HUES6 (cell line): ENCODE results near the gene SLC34A3.

Experiments
- H3K27ac ChIP-seq: 2 replicates; pipeline ENCODE4 v1.7.0; 2013; ENCODE audit warnings: low read depth, mild to moderate bottlenecking, low read length, inconsistent platforms
- H3K27me3 ChIP-seq: 2 replicates; pipeline ENCODE4 v1.6.1; 2013; ENCODE audit warnings: low read length; ENCODE audit not compliant: control insufficient read depth, insufficient read depth
- H3K36me3 ChIP-seq: 2 replicates; pipeline ENCODE4 v1.6.1; 2013; ENCODE audit warnings: low read length; ENCODE audit not compliant: control insufficient read depth, insufficient read depth
- H3K4me1 ChIP-seq: 2 replicates; pipeline ENCODE4 v1.6.1; 2013; ENCODE audit warnings: low read length; ENCODE audit not compliant: control insufficient read depth, insufficient read depth
- H3K4me3 ChIP-seq: 2 replicates; pipeline ENCODE4 v1.5.1; 2013; ENCODE audit warnings: low read depth, low read length
- H3K9ac ChIP-seq: one replicate; pipeline ENCODE4 v1.6.1; 2013; ENCODE audit warnings: mild to moderate bottlenecking, low read length
- H3K9me3 ChIP-seq: 2 replicates; pipeline ENCODE4 v1.6.1; 2013; ENCODE audit warnings: low read depth, low read length; ENCODE audit not compliant: control insufficient read depth, insufficient read depth

Gene SLC34A3

DNA sequence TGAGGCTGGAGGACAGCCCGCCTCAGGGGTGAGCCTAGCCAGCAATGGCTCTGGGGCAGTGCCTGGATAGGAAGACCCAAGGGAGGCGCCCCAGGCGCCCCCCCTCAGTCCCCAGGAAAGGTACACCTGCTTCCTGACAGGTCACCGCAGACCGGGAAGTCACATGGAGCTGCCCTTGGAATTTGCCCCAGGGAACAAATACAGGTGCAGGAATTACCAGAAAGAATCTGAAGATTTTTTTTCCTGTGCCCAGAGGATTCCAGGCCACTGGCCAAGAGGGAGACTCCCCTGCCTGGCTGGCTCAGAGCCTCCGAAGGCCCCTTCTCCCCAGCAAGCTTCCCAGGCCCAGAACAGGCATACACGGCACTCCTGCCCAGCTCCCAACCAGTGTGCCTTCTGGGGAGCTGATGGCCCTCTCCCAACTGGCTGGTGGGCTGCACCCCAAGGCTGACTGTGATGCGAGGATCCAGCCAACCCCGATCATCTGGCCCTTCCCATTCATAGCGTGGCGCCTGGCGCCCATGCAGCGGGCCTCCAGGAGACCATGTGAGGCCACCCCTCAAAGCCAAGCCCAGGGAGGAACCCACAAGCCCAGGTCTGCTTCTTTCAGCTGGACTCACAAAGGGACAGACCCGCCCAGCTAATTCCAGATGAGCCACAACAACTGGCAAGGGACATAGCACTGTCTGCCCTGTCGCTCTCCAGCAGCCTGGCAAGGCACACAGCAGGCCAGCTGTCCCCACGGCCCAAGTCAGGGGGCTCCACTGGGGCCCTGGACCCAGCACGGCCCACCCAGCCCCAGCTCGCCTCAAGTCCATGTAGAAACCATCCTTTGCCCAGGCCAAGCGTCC lies 32.4 kb upstream of the SLC34A3 start:
- no peak overlapping the region for H3K27ac ChIP-seq
- no peaks in the 10 kb centered on the region for H3K9me3 ChIP-seq
- H3K4me3 ChIP-seq = peak overlapping the region; percentile 50
- H3K4me1 ChIP-seq = peaks cover 30% of the 10 kb centered on the region
- no peaks in the 10 kb centered on the region for H3K36me3 ChIP-seq
- no peak overlapping the region for H3K9ac ChIP-seq
- H3K27me3 ChIP-seq = no peaks in the 10 kb centered on the region

DNA sequence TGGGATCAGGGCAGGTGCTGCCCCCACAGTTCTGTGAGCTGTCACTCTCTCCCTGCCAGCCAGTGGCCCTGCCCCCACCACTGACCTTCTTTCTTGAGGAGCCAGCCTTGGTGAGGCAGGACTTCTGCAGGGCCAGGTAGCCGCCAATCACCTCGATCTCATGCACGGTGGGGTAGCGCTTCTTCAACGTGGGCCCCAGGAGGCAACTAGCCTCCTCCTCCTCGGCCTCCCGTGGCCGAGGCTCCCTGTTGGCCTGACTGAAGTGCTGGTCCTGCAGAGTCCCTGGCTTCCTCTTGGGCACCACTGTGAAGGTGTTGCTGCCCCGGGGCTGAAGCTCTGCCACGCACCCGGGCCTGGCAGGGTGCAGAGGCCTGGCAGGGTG lies 31.8 kb upstream of the SLC34A3 start:
- Histone ChIP-seq H3K4me3 (peak overlapping the region; percentile 50), H3K27me3 (no peaks in the 10 kb centered on the region), H3K9ac (no peak overlapping the region), H3K27ac (no peak overlapping the region), H3K4me1 (peaks cover 30% of the 10 kb centered on the region), H3K36me3 (peaks cover 2% of the 10 kb centered on the region; the same call in 1 of the 2 replicates), H3K9me3 (no peaks in the 10 kb centered on the region)

DNA sequence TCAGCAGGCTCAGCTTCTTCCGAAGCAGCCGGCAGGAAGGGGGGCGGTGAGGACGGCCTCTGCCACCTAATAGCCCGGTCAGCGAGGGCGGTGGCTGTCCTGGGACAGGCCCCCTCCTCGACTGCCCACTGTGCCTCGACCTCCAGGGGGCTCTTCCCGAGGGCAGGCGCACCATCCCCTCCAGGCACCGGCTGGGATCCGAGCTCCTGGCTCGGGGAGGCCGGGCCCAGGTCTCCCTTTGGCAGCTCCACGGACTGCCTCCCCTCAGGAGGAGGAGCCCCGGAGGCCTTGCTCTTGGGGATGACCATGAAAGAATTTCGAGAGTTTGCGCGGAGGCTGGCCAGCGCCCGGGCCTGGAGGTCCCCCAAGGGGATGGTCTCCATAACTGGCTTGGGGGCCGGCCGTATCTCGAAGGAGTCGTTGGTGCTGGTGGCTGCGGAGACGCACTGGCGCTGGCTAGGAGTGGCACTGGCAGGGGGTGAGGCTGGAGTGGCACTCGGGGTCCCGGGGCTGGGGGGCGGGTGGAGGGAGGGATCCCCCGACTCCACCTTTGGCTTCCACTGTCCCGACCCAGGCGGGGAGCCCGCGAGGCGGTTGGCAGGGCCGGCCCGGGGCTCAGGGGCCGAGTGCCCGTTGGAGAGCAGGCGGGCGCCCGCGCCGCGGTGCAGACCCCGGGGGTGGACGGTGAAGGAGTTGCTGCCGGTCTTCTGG lies 31.1 kb upstream of the SLC34A3 start:
- peak overlapping the region; percentile 27 for H3K9ac ChIP-seq

DNA sequence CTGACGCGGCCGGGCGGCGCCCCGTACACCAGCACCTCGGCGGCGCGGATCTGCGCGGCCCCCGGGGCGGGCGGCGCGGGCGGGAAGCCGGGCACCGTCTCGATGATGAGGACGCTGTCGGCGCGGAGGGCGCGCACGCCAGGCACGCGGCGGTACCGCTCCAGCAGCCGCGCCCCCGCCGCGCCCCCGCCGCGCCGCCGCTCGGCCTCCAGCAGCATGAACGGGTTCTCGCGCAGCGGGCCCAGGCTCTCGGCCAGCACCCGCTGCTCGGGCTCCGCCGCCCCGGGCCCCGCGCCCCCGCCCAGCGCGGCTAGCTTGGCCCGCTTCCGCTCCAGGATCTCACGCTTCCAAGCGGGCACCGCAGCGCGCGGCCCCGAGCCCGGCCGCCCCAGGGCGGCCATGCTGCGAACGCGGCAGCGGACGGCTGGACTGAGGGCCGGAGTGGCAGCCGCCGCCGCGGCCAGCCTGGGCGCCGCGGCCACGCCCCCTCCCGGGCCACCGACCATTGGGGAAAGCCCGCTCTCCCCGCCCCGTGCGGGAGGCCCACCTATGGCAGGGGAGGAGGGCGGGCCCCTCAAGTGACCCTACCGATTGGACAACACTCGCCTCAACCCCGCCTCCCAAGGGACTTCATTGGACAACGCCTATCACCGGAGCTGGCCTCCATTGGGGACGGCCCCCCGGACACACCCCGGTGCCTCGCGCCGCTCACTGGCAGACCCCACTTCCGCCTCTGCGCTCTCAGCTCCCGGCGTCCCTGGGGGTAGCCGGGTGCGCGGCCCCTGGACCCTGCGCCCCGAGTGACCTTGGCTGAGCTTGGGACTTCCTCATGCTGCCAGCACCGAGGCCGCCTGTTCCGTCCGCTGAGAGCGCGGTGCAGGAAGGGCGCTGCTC lies 30.1 kb upstream of the SLC34A3 start, which contains the start of gene TPRN:
Gene TPRN (minus strand): TSS at position 431 of the 894 bp plus-strand sequence. CDS start 30 bp downstream, at position 401.
- peaks cover 4% of the 10 kb centered on the region; the same call in 1 of the 2 replicates for H3K36me3 ChIP-seq
- peak within 1 kb of the TSS; percentile 80 for H3K9ac ChIP-seq
- no peak within 1 kb of the TSS for H3K27ac ChIP-seq
- peak within 1 kb of the TSS; percentile 89 for H3K4me3 ChIP-seq
- no peaks in the 10 kb centered on the region for H3K9me3 ChIP-seq
- no peaks in the 10 kb centered on the region for H3K27me3 ChIP-seq
- peaks cover 25% of the 10 kb centered on the region for H3K4me1 ChIP-seq

More for the DNA sequence above, 31.1 kb upstream of the SLC34A3 start:
- no peak overlapping the region for H3K27ac ChIP-seq
- H3K4me1 ChIP-seq = peaks cover 31% of the 10 kb centered on the region
- H3K4me3 ChIP-seq = peak overlapping the region; percentile 50
- no peaks in the 10 kb centered on the region for H3K9me3 ChIP-seq
- H3K36me3 ChIP-seq = peaks cover 4% of the 10 kb centered on the region; the same call in 1 of the 2 replicates
- H3K27me3 ChIP-seq = no peaks in the 10 kb centered on the region

DNA sequence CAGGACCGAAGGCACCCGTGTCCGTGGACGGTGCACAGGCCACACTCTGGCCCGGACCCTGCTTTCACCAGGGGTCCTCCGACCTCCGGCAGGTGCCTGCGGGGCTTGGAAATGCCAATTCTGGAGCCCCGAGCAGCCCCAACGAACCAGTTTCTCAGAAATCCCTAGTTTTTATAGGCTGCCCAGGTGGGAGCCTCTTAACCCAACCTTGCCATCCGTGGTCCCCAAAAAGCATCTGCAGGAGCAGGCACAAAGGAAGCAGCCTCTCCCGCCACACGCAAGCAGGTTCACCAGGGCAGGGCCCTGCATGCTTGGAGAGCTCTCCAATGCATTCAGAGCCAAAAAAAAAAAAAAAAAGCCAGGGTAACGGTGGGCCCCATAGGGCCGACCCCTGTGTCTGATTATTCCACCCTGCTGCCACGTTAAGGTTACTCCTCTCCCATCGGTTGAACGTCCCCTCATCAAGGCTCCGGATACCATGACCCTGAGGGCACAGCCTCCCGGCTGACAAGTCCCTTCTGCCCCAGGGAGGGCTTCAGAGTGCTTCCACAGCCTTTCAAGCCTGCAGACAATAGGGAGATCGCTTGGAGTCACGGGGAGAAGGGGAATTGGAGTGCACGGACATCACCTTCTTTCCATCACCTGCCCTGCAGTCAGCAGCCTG lies 29.4 kb upstream of the SLC34A3 start:
- Histone ChIP-seq H3K36me3 (peaks cover 4% of the 10 kb centered on the region; the same call in 1 of the 2 replicates), H3K4me3 (peak overlapping the region; percentile 89), H3K9me3 (no peaks in the 10 kb centered on the region), H3K4me1 (peaks cover 28% of the 10 kb centered on the region), H3K27me3 (no peaks in the 10 kb centered on the region), H3K9ac (peak overlapping the region; percentile 80), H3K27ac (no peak overlapping the region)

DNA sequence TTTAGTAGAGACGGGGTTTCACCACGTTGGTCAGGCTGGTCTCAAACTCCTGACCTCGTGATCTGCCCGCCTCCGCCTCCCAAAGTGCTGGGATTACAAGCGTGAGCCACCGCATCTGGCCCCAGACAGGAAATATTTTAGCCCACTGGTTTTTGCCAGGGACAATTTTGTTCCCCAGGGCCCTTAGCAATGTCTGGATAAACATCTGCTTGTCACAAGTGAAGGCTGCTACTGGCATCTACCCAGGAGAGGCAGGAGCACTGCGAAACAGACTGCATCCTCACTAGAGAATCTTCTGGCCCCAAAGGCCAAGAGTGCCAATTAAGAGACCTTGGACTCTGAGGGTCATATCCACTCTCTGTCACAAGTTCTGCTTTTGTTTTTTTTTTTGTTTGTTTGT lies 27.7 kb upstream of the SLC34A3 start:
- Histone ChIP-seq H3K27ac (no peak overlapping the region), H3K36me3 (peaks cover 14% of the 10 kb centered on the region), H3K4me1 (peaks cover 33% of the 10 kb centered on the region), H3K4me3 (no peak overlapping the region), H3K27me3 (no peaks in the 10 kb centered on the region), H3K9ac (no peak overlapping the region), H3K9me3 (no peaks in the 10 kb centered on the region)

DNA sequence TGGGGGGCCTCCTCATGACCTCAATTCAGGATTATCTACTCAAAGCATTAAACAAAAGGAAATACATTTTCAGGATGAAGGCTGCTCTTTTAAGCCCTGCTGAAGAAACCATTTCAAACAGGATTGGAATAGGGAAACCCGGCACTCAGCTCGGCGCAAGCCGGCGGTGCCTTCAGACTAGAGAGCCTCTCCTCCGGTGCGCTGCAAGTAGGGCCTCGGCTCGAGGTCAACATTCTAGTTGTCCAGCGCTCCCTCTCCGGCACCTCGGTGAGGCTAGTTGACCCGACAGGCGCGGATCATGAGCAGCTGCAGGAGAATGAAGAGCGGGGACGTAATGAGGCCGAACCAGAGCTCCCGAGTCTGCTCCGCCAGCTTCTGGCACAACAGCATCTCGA lies 26.0 kb upstream of the SLC34A3 start:
- no peaks in the 10 kb centered on the region for H3K9me3 ChIP-seq
- H3K36me3 ChIP-seq = peaks cover 22% of the 10 kb centered on the region
- peak overlapping the region; percentile 100 for H3K4me3 ChIP-seq
- peaks cover 17% of the 10 kb centered on the region; the same call in 1 of the 2 replicates for H3K4me1 ChIP-seq
- H3K27ac ChIP-seq = peak overlapping the region; percentile 90; the same call in 1 of the 2 replicates
- H3K9ac ChIP-seq = peak overlapping the region; percentile 97
- H3K27me3 ChIP-seq = no peaks in the 10 kb centered on the region

DNA sequence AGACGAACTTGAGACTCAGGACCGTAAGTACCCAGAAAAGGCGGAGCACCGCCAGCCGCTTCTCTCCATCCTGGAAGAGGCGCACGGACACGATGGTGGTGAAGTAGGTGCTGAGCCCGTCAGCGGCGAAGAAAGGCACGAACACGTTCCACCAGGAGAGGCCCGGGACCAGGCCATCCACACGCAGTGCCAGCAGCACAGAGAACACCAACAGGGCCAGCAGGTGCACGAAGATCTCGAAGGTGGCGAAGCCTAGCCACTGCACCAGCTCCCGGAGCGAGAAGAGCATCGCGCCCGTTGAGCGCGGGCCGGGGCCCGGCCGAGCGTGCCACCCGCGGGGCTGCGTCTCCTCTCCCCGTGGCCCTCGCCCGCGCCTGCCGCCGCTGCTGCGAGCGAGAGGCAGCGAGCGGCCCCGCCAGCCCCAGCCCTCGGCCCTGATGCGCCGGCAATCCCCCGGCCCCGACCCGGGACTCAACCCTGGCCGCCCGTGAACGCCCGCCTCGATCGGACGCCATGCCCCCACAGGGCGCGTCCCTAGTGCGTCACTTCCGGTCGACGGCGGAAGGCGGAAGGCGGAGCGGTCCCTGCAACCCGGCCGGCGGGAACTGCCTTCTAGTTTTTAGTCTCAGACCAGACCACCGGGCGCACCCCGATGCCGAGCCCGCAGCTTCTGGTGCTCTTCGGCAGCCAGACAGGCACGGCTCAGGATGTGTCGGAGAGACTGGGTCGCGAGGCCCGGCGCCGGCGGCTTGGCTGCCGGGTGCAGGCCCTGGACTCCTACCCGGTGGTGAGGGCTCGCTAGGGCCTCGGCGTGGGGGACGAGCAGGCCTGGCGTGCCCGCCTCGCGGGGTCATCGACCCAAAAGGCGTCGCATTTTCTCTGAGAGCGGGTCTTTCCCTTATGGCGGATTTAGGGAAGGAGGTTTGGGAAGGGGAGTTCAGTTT lies 25.3 kb upstream of the SLC34A3 start, which contains the start of the genes NDOR1 and TMEM203:
Gene NDOR1 (plus strand): TSS at position 575 of the 944 bp plus-strand sequence. CDS start 78 bp downstream, at position 653.
Gene TMEM203 (minus strand): TSS at position 523 of the 944 bp plus-strand sequence. CDS start 234 bp downstream, at position 289.
- peaks cover 17% of the 10 kb centered on the region; the same call in 1 of the 2 replicates for H3K4me1 ChIP-seq
- H3K9ac ChIP-seq = peak within 1 kb of the TSS; percentile 97
- H3K4me3 ChIP-seq = peak within 1 kb of the TSS; percentile 100
- peaks cover 28% of the 10 kb centered on the region for H3K36me3 ChIP-seq
- H3K27me3 ChIP-seq = no peaks in the 10 kb centered on the region
- peak within 1 kb of the TSS; percentile 90 for H3K27ac ChIP-seq
- H3K9me3 ChIP-seq = no peaks in the 10 kb centered on the region

DNA sequence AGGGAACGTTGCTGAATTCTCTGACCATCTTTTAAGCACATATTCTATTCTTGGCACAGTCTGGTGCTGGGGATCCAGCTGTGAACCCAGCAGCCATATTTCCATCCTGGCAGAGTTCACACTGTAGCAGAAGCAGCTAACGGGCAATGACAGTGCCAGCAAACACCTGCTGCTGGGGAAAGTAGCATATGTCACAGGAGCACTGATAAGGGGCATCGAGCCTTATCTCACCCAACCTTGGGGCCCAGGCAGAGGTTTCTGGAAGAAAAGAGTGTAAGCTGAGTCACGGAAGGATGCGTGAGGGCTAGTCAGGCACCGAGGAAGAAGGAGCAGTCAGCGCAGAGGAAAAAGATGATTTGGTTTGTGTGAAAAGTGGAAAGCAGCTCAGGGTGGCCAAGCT lies 24.1 kb upstream of the SLC34A3 start:
- Histone ChIP-seq H3K9ac (no peak overlapping the region), H3K27ac (no peak overlapping the region), H3K36me3 (peaks cover 29% of the 10 kb centered on the region), H3K4me3 (peak overlapping the region; percentile 100), H3K9me3 (no peaks in the 10 kb centered on the region), H3K4me1 (peaks cover 17% of the 10 kb centered on the region; the same call in 1 of the 2 replicates), H3K27me3 (no peaks in the 10 kb centered on the region)
